HEK293 (cell line): ENCODE results near the gene LRRC74A.

Experiments
- ATF2 ChIP-seq: fragments of 450-650 bp; formaldehyde crosslinking; IDR thresholded peaks from 2 replicates; pipeline ENCODE4 v1.5.1; 2016; ENCODE audit warnings: missing biosample characterization, missing genetic modification characterization, low read depth
- EGR2 ChIP-seq: fragments of 450-650 bp; formaldehyde crosslinking; IDR thresholded peaks from 2 replicates; pipeline ENCODE4 v1.5.1; 2016; ENCODE audit warnings: low read depth, missing biosample characterization, missing genetic modification characterization
- GFI1B ChIP-seq: fragments of 450-650 bp; formaldehyde crosslinking; IDR thresholded peaks from 2 replicates; pipeline ENCODE4 v1.5.1; 2016; ENCODE audit warnings: missing biosample characterization, missing genetic modification characterization
- GLIS1 ChIP-seq: fragments of 450-650 bp; formaldehyde crosslinking; IDR thresholded peaks from 2 replicates; pipeline ENCODE4 v1.5.1; 2016; ENCODE audit warnings: missing biosample characterization, missing genetic modification characterization
- KLF17 ChIP-seq: fragments of 450-650 bp; formaldehyde crosslinking; IDR thresholded peaks from 2 replicates; pipeline ENCODE4 v1.5.1; 2016; ENCODE audit warnings: missing biosample characterization, missing genetic modification characterization
- PBX3 ChIP-seq: sonication (generic); formaldehyde crosslinking; IDR thresholded peaks from 2 replicates; pipeline ENCODE4 v1.8.1; 2022; ENCODE audit warnings: mild to moderate bottlenecking, moderate library complexity, missing genetic modification reagents
- PRDM4 ChIP-seq: fragments of 450-650 bp; formaldehyde crosslinking; IDR thresholded peaks from 2 replicates; pipeline ENCODE4 v1.5.1; 2017; ENCODE audit warnings: missing biosample characterization, missing genetic modification characterization
- REPIN1 ChIP-seq: fragments of 450-650 bp; formaldehyde crosslinking; IDR thresholded peaks from 2 replicates; pipeline ENCODE4 v1.5.1; 2017; ENCODE audit warnings: missing biosample characterization, missing genetic modification characterization, low read depth
- ZEB2 ChIP-seq: fragments of 450-650 bp; formaldehyde crosslinking; IDR thresholded peaks from 2 replicates; pipeline ENCODE4 v1.5.1; 2016; ENCODE audit warnings: missing biosample characterization, missing genetic modification characterization
- ZFP3 ChIP-seq: fragments of 450-650 bp; formaldehyde crosslinking; IDR thresholded peaks from 2 replicates; pipeline ENCODE4 v1.5.1; 2016; ENCODE audit warnings: low read depth, missing biosample characterization, missing genetic modification characterization
- ZNF114 ChIP-seq: fragments of 450-650 bp; formaldehyde crosslinking; IDR thresholded peaks from 2 replicates; pipeline ENCODE4 v1.5.0; 2017; ENCODE audit warnings: missing biosample characterization, missing genetic modification characterization
- ZNF146 ChIP-seq: fragments of 450-650 bp; formaldehyde crosslinking; IDR thresholded peaks from 2 replicates; pipeline ENCODE4 v1.5.1; 2016; ENCODE audit warnings: missing biosample characterization, missing genetic modification characterization
- ZNF16 ChIP-seq: fragments of 450-650 bp; formaldehyde crosslinking; IDR thresholded peaks from 2 replicates; pipeline ENCODE4 v1.5.1; 2016; ENCODE audit warnings: low read depth, missing biosample characterization, missing genetic modification characterization
- ZNF175 ChIP-seq: fragments of 450-650 bp; formaldehyde crosslinking; IDR thresholded peaks from 2 replicates; pipeline ENCODE4 v1.5.1; 2016; ENCODE audit warnings: missing biosample characterization, missing genetic modification characterization
- ZNF211 ChIP-seq: fragments of 450-650 bp; formaldehyde crosslinking; IDR thresholded peaks from 2 replicates; pipeline ENCODE4 v1.5.1; 2016; ENCODE audit warnings: low read depth, missing biosample characterization, missing genetic modification characterization
- ZNF23 ChIP-seq: fragments of 450-650 bp; formaldehyde crosslinking; IDR thresholded peaks from 2 replicates; pipeline ENCODE4 v1.5.1; 2016; ENCODE audit warnings: missing biosample characterization, missing genetic modification characterization, borderline replicate concordance
- ZNF366 ChIP-seq: fragments of 450-650 bp; formaldehyde crosslinking; conservative IDR thresholded peaks from 2 replicates; pipeline ENCODE4 v1.5.1; 2016; ENCODE audit warnings: missing biosample characterization, missing genetic modification characterization
- ZNF488 ChIP-seq: fragments of 450-650 bp; formaldehyde crosslinking; IDR thresholded peaks from 2 replicates; pipeline ENCODE4 v1.5.1; 2016; ENCODE audit warnings: missing biosample characterization, missing genetic modification characterization
- ZNF549 ChIP-seq: fragments of 450-650 bp; IDR thresholded peaks from 2 replicates; pipeline ENCODE4 v1.5.1; 2018; ENCODE audit warnings: missing biosample characterization, missing genetic modification characterization, mild to moderate bottlenecking, inconsistent platforms, moderate library complexity
- ZNF555 ChIP-seq: fragments of 450-650 bp; formaldehyde crosslinking; conservative IDR thresholded peaks from 2 replicates; pipeline ENCODE4 v1.5.1; 2017; ENCODE audit warnings: missing biosample characterization, mild to moderate bottlenecking, missing genetic modification characterization, inconsistent platforms
- ZNF623 ChIP-seq: fragments of 450-650 bp; formaldehyde crosslinking; IDR thresholded peaks from 2 replicates; pipeline ENCODE4 v1.5.1; 2016; ENCODE audit warnings: missing biosample characterization, missing genetic modification characterization
- ZNF624 ChIP-seq: fragments of 450-650 bp; formaldehyde crosslinking; IDR thresholded peaks from 2 replicates; pipeline ENCODE4 v1.5.1; 2017; ENCODE audit warnings: missing biosample characterization, missing genetic modification characterization
- ZNF626 ChIP-seq: fragments of 450-650 bp; sonication (Bioruptor Pico); formaldehyde crosslinking; IDR thresholded peaks from 2 replicates; pipeline ENCODE4 v1.5.1; 2018; ENCODE audit warnings: missing biosample characterization, missing genetic modification characterization, inconsistent platforms
- ZNF658 ChIP-seq: fragments of 450-650 bp; formaldehyde crosslinking; IDR thresholded peaks from 2 replicates; pipeline ENCODE4; 2016; ENCODE audit warnings: missing biosample characterization, missing genetic modification characterization
- ZNF670 ChIP-seq: fragments of 450-650 bp; formaldehyde crosslinking; IDR thresholded peaks from 2 replicates; pipeline ENCODE4 v1.5.1; 2016; ENCODE audit warnings: missing biosample characterization, missing genetic modification characterization, low read depth
- ZNF677 ChIP-seq: fragments of 450-650 bp; IDR thresholded peaks from 2 replicates; pipeline ENCODE4 v1.5.0; 2018; ENCODE audit warnings: missing biosample characterization, mild to moderate bottlenecking, missing genetic modification characterization, moderate library complexity
- ZNF701 ChIP-seq: fragments of 450-650 bp; formaldehyde crosslinking; IDR thresholded peaks from 2 replicates; pipeline ENCODE4 v1.5.1; 2016; ENCODE audit warnings: missing biosample characterization, missing genetic modification characterization
- ZNF747 ChIP-seq: fragments of 450-650 bp; formaldehyde crosslinking; IDR thresholded peaks from 2 replicates; pipeline ENCODE4 v1.5.1; 2016; ENCODE audit warnings: missing biosample characterization, missing genetic modification characterization
- ZNF776 ChIP-seq: fragments of 450-650 bp; formaldehyde crosslinking; IDR thresholded peaks from 2 replicates; pipeline ENCODE4 v1.5.0; 2017; ENCODE audit warnings: missing biosample characterization, missing genetic modification characterization, borderline replicate concordance
- ZNF777 ChIP-seq: fragments of 450-650 bp; formaldehyde crosslinking; IDR thresholded peaks from 2 replicates; pipeline ENCODE4 v1.5.1; 2017; ENCODE audit warnings: missing biosample characterization, missing genetic modification characterization, borderline replicate concordance
- ZNF791 ChIP-seq: fragments of 450-650 bp; formaldehyde crosslinking; IDR thresholded peaks from 2 replicates; pipeline ENCODE4 v1.5.1; 2016; ENCODE audit warnings: missing biosample characterization, missing genetic modification characterization
- ZNF792 ChIP-seq: fragments of 450-650 bp; formaldehyde crosslinking; IDR thresholded peaks from 2 replicates; pipeline ENCODE4 v1.5.1; 2016; ENCODE audit warnings: missing biosample characterization, missing genetic modification characterization

Gene LRRC74A

GRCh38 chr14:76918782-76919394 lies 92.7 kb downstream of the LRRC74A start (continued):
- TF ChIP-seq PRDM4 (tag by site-specific recombination) (no peak), ZNF623 (tag by site-specific recombination) (no peak), ZNF776 (no peak), ZFP3 (tag by site-specific recombination) (no peak), ZNF16 (no peak), ZNF777 (tag by site-specific recombination) (no peak), ZNF175 (tag by site-specific recombination) (no peak), ZNF114 (tag by site-specific recombination) (no peak), ZNF624 (tag by site-specific recombination) (no peak), ZNF626 (tag by site-specific recombination) (no peak), ZNF791 (tag by site-specific recombination) (no peak), ZNF677 (no peak), ZNF211 (tag by site-specific recombination) (no peak), ZNF747 (tag by site-specific recombination) (no peak), GFI1B (tag by site-specific recombination) (no peak), GLIS1 (peak; percentile 95), ZNF146 (no peak), ZNF23 (tag by site-specific recombination) (no peak), ZEB2 (peak; percentile 68), ZNF555 (no peak), ZNF549 (no peak), ZNF366 (tag by site-specific recombination) (no peak; the same call in 1 of the 2 replicates), ATF2 (no peak), KLF17 (tag by site-specific recombination) (peak; percentile 90), ZNF488 (tag by site-specific recombination) (no peak), ZNF670 (tag by site-specific recombination) (no peak), PBX3 (no peak; the same call in 1 of the 2 replicates), ZNF792 (tag by site-specific recombination) (no peak), ZNF658 (tag by site-specific recombination) (no peak), EGR2 (0 out of 2 replicates have a peak, but pooled peaks have one; percentile 11), REPIN1 (tag by site-specific recombination) (no peak), ZNF701 (no peak)
